Tibial nerve (tissue), 3 donors: ENCODE measurements around the gene SEC22C.

Experiments used
- POLR2A ChIP-seq, 2 donors: fragments of 450-650 bp; IDR thresholded peaks; one replicate each; pipeline ENCODE4 v1.6.1; 2017; ENCODE audit warnings: antibody characterized with exemption in 2 of 2, mild to moderate bottlenecking in 2 of 2, moderate library complexity in 2 of 2
- TF ChIP-seq, protein P1 (sequence below), 5 experiments: fragments of 200-600 bp in 3 of 5; fragments of 450-650 bp in 2 of 5; sonication (generic) in 3 of 5; IDR thresholded peaks; one replicate each; pipeline ENCODE4 v1.5.1; 2016 to 2019; ENCODE audit warnings: antibody characterized with exemption in 5 of 5, mild to moderate bottlenecking in 3 of 5, moderate library complexity in 2 of 5

DNA sequence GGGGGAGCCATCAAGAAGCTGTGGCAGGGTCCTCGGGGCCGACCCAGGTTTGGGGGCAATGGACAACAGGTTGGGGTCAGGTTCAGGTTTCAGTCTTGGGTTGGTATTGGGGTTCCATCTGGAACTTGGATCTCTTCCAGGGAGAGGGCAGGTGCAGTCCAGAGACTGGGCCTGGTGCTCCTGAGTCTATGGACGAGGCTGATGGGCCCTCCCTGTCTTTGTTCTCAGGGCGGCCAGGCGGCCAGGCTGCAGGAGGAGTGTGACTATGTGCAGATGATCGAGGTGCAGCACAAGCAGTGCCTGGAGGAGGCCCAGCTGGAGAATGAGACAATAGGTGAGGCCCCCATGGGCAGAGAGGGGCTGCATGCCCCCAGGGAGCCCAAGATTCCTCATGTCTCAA, 68.2 kb downstream of the SEC22C start:
- TF ChIP-seq POLR2A (IDR thresholded peaks at IDR 0.05) = no peak
- TF ChIP-seq, protein P1, sequence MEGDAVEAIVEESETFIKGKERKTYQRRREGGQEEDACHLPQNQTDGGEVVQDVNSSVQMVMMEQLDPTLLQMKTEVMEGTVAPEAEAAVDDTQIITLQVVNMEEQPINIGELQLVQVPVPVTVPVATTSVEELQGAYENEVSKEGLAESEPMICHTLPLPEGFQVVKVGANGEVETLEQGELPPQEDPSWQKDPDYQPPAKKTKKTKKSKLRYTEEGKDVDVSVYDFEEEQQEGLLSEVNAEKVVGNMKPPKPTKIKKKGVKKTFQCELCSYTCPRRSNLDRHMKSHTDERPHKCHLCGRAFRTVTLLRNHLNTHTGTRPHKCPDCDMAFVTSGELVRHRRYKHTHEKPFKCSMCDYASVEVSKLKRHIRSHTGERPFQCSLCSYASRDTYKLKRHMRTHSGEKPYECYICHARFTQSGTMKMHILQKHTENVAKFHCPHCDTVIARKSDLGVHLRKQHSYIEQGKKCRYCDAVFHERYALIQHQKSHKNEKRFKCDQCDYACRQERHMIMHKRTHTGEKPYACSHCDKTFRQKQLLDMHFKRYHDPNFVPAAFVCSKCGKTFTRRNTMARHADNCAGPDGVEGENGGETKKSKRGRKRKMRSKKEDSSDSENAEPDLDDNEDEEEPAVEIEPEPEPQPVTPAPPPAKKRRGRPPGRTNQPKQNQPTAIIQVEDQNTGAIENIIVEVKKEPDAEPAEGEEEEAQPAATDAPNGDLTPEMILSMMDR (IDR thresholded peaks at IDR 0.05) = no peak
